Gastrocnemius medialis (tissue), 4 donors: ENCODE results near the gene CCDC51.

Experiments used
- POLR2A ChIP-seq, 2 donors: fragments of 450-650 bp; IDR thresholded peaks; one replicate each; pipeline ENCODE4 v1.6.1; 2017; ENCODE audit warnings: antibody characterized with exemption in 2 of 2, mild to moderate bottlenecking in 2 of 2, moderate library complexity in 2 of 2
- TF ChIP-seq, protein P1 (sequence below), 5 experiments: fragments of 450-650 bp in 3 of 5; fragments of 200-600 bp in 2 of 5; sonication (generic) in 2 of 5; IDR thresholded peaks in 4 of 5; conservative IDR thresholded peaks in 1 of 5; 1 replicate in 4 of 5; 2 replicates in 1 of 5; pipeline ENCODE4 v1.5.1; 2016 to 2019; ENCODE audit warnings: antibody characterized with exemption in 5 of 5, mild to moderate bottlenecking in 3 of 5, moderate library complexity in 3 of 5

DNA sequence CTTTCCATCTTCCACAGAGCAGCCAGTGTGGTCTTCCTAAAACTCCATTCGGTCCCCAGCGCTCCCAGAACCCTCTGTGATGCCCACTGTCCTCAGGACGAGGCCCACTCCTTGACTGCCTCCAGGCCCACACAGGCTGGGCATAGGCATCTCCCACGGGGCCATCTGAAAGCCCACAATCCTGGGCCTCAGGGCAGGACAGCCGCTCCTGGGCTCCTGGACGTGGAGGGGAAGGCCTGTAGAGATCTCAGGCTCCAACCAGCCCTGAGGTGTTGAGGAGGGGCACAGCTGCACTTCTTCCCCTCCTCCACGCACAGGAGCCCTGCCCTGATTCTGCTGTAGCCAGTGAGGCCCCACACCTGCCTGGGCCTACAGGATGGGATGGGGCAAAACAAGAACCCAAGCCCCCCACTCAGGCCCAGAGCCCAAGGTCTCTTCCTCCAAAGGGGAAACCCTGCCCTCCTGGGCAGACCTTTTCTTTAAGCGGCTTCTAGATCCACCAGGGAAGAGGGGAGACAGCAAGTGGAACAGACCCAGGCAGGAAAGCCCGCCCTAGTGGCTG lies 38.1 kb upstream of the CCDC51 start:
- no peak for TF ChIP-seq POLR2A (IDR thresholded peaks at IDR 0.05)
- TF ChIP-seq, protein P1, sequence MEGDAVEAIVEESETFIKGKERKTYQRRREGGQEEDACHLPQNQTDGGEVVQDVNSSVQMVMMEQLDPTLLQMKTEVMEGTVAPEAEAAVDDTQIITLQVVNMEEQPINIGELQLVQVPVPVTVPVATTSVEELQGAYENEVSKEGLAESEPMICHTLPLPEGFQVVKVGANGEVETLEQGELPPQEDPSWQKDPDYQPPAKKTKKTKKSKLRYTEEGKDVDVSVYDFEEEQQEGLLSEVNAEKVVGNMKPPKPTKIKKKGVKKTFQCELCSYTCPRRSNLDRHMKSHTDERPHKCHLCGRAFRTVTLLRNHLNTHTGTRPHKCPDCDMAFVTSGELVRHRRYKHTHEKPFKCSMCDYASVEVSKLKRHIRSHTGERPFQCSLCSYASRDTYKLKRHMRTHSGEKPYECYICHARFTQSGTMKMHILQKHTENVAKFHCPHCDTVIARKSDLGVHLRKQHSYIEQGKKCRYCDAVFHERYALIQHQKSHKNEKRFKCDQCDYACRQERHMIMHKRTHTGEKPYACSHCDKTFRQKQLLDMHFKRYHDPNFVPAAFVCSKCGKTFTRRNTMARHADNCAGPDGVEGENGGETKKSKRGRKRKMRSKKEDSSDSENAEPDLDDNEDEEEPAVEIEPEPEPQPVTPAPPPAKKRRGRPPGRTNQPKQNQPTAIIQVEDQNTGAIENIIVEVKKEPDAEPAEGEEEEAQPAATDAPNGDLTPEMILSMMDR (IDR thresholded peaks at IDR 0.05 in 4 of 5, conservative IDR thresholded peaks at IDR 0.05 in 1 of 5) = no peak
